22Rv1 (cell line): ENCODE data around the gene TM2D1.
A peak's percentile ranks its signal among the peaks of the same experiment; 100 is the strongest.

Experiments used
- H3K27ac ChIP-seq: fragments of 450-650 bp; 2 replicates; pipeline ENCODE4 v1.5.1; 2017
- CTCF ChIP-seq: fragments of 450-650 bp; IDR thresholded peaks from 2 replicates; pipeline ENCODE4 v1.5.1; 2017; ENCODE audit warnings: mild to moderate bottlenecking
- ZFX ChIP-seq: fragments of 450-650 bp; IDR thresholded peaks from 2 replicates; pipeline ENCODE4 v1.6.1; 2017; ENCODE audit warnings: antibody characterized with exemption, borderline replicate concordance

Gene TM2D1

GRCh38 chr1:61654067-61654466 is 70.9 kb downstream of the TM2D1 start:
- no peak for TF ChIP-seq ZFX
- TF ChIP-seq CTCF = no peak
- H3K27ac ChIP-seq = no peak overlapping the region

- no peak overlapping the region for H3K27ac ChIP-seq
- TF ChIP-seq ZFX (no peak), CTCF (no peak)
These were observed 75.8 kb downstream of the TM2D1 start for GRCh38 chr1:61648983-61649742.

DNA sequence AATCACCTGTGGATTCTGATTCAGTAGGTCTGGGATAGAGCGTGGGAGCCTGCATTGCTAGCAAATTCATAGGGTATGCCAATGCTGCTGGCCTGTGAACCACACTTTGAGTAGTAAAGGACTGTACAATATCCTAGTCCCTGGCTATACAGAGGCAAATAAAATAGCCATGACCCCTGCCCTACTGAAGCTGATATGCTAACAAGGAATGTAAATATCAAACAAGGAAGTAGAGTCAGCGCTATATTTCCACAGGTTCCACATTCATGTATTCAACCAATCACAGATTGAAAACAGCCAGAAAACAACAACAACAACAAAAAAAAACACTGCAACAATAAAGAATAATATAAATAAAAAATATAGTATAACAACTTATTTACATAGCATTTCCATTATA is 77.8 kb downstream of the TM2D1 start:
- no peak overlapping the region for H3K27ac ChIP-seq
- no peak for TF ChIP-seq ZFX
- no peak for TF ChIP-seq CTCF

- H3K27ac ChIP-seq = no peak overlapping the region
- TF ChIP-seq ZFX (no peak), CTCF (no peak)
These were observed 79.5 kb downstream of the TM2D1 start for GRCh38 chr1:61645476-61645875.

DNA sequence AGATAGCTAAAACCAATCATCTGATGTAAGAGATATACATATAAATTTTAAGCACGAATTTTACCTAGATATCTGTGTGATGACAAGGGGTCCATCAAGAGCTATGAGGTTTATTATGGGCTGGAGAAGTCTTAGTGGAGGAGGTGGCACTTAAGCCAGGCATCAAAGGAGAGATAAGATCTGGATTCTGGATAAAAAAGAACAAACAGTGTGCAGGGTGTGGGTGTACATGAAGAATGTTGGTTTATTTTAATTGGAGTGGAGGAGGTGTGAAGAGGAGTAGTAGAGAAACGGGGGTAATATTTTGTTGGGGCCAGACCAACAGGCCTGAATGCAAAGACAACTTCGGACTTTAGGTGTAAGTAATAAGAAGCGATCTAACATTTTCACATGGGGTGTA is 80.6 kb downstream of the TM2D1 start:
- TF ChIP-seq ZFX = no peak
- no peak for TF ChIP-seq CTCF
- H3K27ac ChIP-seq = no peak overlapping the region

DNA sequence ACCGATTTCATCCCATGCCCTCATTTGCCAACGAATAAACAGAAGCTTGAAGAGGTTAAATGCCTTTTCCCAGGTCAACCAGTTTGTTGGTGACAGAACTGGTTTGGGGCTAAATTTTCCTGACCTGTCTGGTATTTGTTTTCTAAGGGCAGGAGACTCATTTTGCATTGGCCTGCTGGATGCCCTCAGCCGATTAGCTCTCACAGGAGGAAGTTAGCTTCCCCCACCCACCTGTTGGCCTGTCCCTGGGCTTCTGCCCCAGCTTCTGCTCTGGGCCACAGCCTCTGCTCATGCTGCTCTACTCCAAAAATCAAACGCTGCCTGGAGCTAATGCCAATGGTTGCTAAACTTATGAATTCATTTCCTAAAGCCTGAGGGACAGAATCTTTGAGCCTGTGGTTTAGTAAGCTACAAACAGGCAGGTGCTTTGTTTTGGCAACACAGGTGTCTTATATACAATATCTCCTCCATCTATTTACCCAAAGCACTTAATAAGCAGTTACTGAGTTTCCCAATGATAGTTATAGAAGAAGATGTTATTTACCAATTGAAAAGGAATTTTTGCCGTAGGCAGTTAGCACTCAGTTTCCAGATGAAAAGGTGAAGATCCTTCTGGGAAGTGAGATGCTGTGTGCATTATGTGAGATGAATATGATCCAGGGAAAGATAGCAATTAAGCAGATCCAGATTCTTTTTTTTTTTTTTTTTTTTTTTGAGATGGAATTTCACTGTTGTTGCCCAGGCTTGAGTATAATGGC is 82.3 kb downstream of the TM2D1 start:
- TF ChIP-seq ZFX = no peak
- TF ChIP-seq CTCF = no peak

More for the DNA sequence above, 82.3 kb downstream of the TM2D1 start:
- peak overlapping the region; percentile 58 for H3K27ac ChIP-seq
